Bronchial epithelial cell (primary cell): Measurements from ENCODE around the gene XDH. TPM values are rescaled to one million over a fixed set of nuclear protein-coding genes. Genes with fewer than 3 reads are reported as not detected.
A peak's percentile ranks its signal among the peaks of the same experiment; 100 is the strongest.

Experiments used
- DNase-seq: peaks from one replicate; pipeline ENCODE4 v3.0.0-alpha.2; 2010; ENCODE audit warnings: low read depth
- FAIRE-seq: peaks from 2 replicates; lab custom pipeline; 2011; peaks lifted over from hg19 to GRCh38; lab: Jason Lieb, UNC
- H3K27me3 ChIP-seq: 2 replicates; pipeline ENCODE4 v1.5.1; 2011; ENCODE audit warnings: low read length; ENCODE audit not compliant: control insufficient read depth, insufficient read depth
- H3K36me3 ChIP-seq: 2 replicates; pipeline ENCODE4 v1.5.1; 2011; ENCODE audit warnings: low read length; ENCODE audit not compliant: control insufficient read depth, insufficient read depth
- H3K4me3 ChIP-seq: 2 replicates; pipeline ENCODE4 v1.5.1; 2011; ENCODE audit warnings: mild to moderate bottlenecking, low read depth, low read length, control low read depth
- CTCF ChIP-seq: IDR thresholded peaks from 2 replicates; pipeline ENCODE4 v1.5.1; 2011; ENCODE audit warnings: mild to moderate bottlenecking, moderate library complexity, low read length, control low read depth, inconsistent platforms; ENCODE audit not compliant: insufficient read depth, severe bottlenecking
- total RNA-seq: library from RNA; depleted of rRNA; stranded (reverse); fragments of >200 nt; gene quantifications from 2 replicates; pipeline ENCODE4 v1.2.1, GENCODE V29; 2014

Gene XDH
- total RNA-seq: 1.9 and 6.1 TPM in 2 replicates

GRCh38 chr2:31414601-31415241 is at the start of gene XDH:
Gene XDH, minus strand, starts transcription at chr2:31414742. Its CDS starts 76 bp downstream, at chr2:31414666.
- FAIRE-seq: peak; percentile 98
- H3K4me3 ChIP-seq: no peak within 1 kb of the TSS

GRCh38 chr2:31457651-31458050 is 43.1 kb upstream of the XDH start:
- no peak for TF ChIP-seq CTCF
- Histone ChIP-seq H3K27me3 (no peaks in the 10 kb centered on the region), H3K4me3 (no peak overlapping the region), H3K36me3 (no peaks in the 10 kb centered on the region)
- DNase-seq: no peak
- FAIRE-seq: no peak

More at GRCh38 chr2:31414601-31415241, at the start of gene XDH:
- Histone ChIP-seq H3K27me3 (no peaks in the 10 kb centered on the region), H3K36me3 (no peaks in the 10 kb centered on the region)
- TF ChIP-seq CTCF: no peak
- DNase-seq: peak; percentile 95

- no peak for TF ChIP-seq CTCF
- Histone ChIP-seq H3K4me3 (no peak overlapping the region), H3K27me3 (no peaks in the 10 kb centered on the region), H3K36me3 (no peaks in the 10 kb centered on the region)
- DNase-seq (no peak), FAIRE-seq (no peak)
These were observed 32.3 kb upstream of the XDH start for GRCh38 chr2:31446848-31447247.

- FAIRE-seq: no peak
- no peak for TF ChIP-seq CTCF
- Histone ChIP-seq H3K27me3 (no peaks in the 10 kb centered on the region), H3K36me3 (no peaks in the 10 kb centered on the region), H3K4me3 (no peak overlapping the region)
- no peak for DNase-seq
These were observed 27.8 kb upstream of the XDH start for GRCh38 chr2:31442376-31442775.

GRCh38 chr2:31440764-31441163 is 26.2 kb upstream of the XDH start:
- no peaks in the 10 kb centered on the region for H3K36me3 ChIP-seq
- TF ChIP-seq CTCF: no peak
- H3K27me3 ChIP-seq: no peaks in the 10 kb centered on the region
- peak; percentile 95 for DNase-seq
- no peak overlapping the region for H3K4me3 ChIP-seq
- FAIRE-seq: no peak

GRCh38 chr2:31434911-31435310 is 20.4 kb upstream of the XDH start:
- DNase-seq: peak; percentile 53
- Histone ChIP-seq H3K36me3 (no peaks in the 10 kb centered on the region), H3K27me3 (no peaks in the 10 kb centered on the region), H3K4me3 (no peak overlapping the region)
- peak; percentile 18 for FAIRE-seq
- peak; percentile 54 for TF ChIP-seq CTCF
